Spleen (tissue), 7 donors: ENCODE data around the gene IL1RAPL2.

Source experiments
- CTCF ChIP-seq, 11 experiments: fragments of 200-600 bp in 7 of 11; fragments of 450-650 bp in 4 of 11; sonication (generic) in 4 of 11; IDR thresholded peaks in 8 of 11; conservative IDR thresholded peaks in 3 of 11; 1 replicate in 7 of 11; 2 replicates in 4 of 11; pipeline versions ENCODE4 v1.4.0 to v1.8.0; 2016 to 2021; ENCODE audit warnings: antibody characterized with exemption in 11 of 11, inconsistent platforms in 4 of 11, mild to moderate bottlenecking in 1 of 11
- POLR2A ChIP-seq, 3 donors: fragments of 450-650 bp; IDR thresholded peaks; one replicate each; pipeline ENCODE4 v1.5.1; 2017; ENCODE audit warnings: antibody characterized with exemption in 3 of 3, mild to moderate bottlenecking in 1 of 3
- POLR2AphosphoS5 ChIP-seq, 3 donors: sonication (generic); formaldehyde crosslinking; IDR thresholded peaks; one replicate each; pipeline ENCODE4 v1.5.1; 2017; ENCODE audit warnings: antibody characterized with exemption in 3 of 3
- donor health status: DM: no; HTN: no; CAD: no; lungs with moderate emphysema.
- donor health status: DM: no; HTN: no; CAD: no.
- donor health status: DM: no; HTN: no; CAD: no.

- TF ChIP-seq CTCF (IDR thresholded peaks at IDR 0.05 in 8 of 11, conservative IDR thresholded peaks at IDR 0.05 in 3 of 11) (no peak), POLR2AphosphoS5 (IDR thresholded peaks at IDR 0.05) (no peak), POLR2A (IDR thresholded peaks at IDR 0.05) (no peak)
These were observed 184.1 kb downstream of the IL1RAPL2 start for GRCh38 chrX:104749951-104750610.
